T-helper 1 cell treated with Interleukin-12 subunit alpha and Interleukin-12 subunit beta and Interleukin-4 antibody, amounts not matched to agents 30 ng/mL and 1 ng/mL, for 36 hours (primary cell): Measurements from ENCODE around the gene SLC17A3. TPM values are rescaled to one million over a fixed set of nuclear protein-coding genes. Genes with fewer than 3 reads are reported as not detected.

Experiments
- intact Hi-C: fragments of 100-400 bp; cut with micrococcal nuclease; formaldehyde crosslinking; loops from one replicate; pipeline ENCODE4 v1.15.1; 2024
- total RNA-seq: library from RNA; stranded (reverse); gene quantifications from 2 replicates; pipeline ENCODE4 v1.2.3, GENCODE V29; 2022

Gene SLC17A3
- total RNA-seq, 1 donor from 2014 or later: 0.59 TPM

DNA sequence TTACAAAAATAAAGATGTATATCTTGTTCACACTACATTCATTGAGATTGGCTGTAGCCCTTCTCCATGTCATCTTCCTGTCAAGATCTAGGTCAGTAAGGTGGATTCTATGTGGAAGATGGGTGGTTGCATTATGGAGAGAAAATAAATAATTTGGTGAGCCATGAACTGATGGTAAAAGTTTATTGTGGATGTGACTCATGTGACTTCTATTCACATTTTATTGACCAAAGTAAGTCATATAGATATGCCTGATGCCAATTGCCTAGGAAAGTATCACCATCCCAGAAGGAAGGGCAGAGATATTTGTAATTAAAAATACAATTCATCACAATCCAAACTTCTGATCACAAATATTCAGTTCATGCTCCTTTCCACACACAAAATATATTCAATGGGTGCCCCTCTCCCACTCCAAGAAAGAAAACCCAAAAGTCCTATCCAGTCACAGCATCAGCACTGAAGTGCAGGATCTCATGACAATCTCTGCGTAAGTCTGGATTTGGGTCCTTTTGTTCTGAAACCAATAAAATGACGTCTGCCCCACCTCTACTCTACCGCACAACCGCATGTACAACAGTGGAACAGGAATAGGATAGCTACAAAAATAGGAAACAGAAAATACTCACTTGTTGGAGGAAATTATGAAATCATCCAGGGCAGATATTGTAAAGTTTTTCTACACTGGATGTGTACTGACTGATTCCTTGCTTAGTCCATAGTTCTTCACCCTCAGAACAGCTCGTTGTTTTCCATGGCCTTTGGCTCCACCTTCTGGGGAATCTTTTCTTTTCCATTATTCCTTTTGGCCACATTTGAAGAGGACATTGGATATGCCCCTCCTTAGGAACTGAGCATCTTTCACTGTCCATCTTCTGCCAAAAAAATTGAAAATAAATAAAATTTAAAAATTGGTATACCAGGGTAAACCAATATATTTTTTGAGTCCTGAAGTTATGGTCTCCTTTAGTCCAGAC is 16.1 kb upstream of the SLC17A3 start:
- intact Hi-C loops: loop anchor here (1.0 kb wide), 1 partner anchor 170 kb away; no protein-coding TSS in a partner anchor

DNA sequence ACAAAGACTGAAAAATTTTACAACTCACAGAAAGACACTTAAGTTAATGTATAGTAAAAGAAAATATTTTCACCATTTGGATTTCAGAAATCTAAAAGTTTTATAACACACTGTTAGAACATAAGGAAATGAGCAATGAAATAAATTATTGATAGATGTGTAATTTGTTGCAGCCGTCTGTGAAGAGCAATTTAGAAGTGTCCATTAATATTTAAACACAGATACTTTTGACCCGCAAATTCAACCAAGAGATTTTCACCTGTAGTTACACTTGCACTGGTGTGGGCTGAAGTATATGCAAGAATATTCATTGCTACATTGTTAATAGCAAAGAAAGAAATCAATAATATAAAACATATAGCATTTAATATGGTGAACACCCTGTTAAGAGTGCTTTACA is 14.6 kb upstream of the SLC17A3 start:
- intact Hi-C loops: no loop called here

GRCh38 chr6:25886066-25886465 is 12.0 kb upstream of the SLC17A3 start:
- intact Hi-C loops: no loop called here

DNA sequence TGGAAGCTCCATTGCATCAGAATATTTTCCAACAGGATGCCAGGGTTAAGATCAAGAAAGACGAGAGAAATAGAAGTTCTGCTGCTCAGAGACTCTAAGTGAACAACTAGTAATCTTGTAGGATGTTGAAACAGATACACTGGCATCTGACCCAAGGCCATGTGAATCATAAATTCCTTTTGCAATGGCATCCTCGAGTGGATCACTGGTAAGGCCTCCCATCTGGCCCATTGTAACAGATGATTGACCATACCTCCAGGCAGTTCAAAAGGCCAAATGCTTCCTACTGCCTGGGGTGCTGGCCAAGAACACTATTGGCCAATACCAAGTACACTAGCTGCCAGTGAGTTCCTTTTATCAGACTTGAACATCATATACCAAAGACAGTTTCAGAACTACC is 9.9 kb upstream of the SLC17A3 start:
- intact Hi-C loops: loop anchor here (2.0 to 5.0 kb wide), 3 partner anchors 58 to 163 kb away; no protein-coding TSS in a partner anchor

DNA sequence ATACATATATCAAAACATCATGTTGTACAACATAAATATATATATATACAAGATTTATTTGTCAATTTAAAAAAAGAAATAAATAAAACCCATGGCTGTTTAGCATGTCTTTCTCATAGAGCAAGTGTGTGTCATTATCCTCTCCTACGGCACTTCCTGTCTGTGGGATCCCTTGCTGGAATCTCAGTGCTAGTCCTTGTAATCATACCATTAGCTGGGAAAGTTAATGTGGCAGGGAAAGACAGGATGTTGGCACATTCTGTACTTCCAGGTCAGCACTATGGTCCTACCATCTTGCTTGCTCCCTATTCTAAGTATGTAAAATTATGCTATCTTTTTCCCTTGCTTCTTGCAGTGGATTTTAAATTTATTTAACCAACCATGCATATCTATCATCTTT is 9.5 kb upstream of the SLC17A3 start:
- intact Hi-C loops: loop anchor here (2.0 to 5.0 kb wide), 3 partner anchors 59 to 163 kb away; no protein-coding TSS in a partner anchor

GRCh38 chr6:25882051-25882496 is 8.0 kb upstream of the SLC17A3 start:
- intact Hi-C loops: loop anchor here (1.0 to 5.0 kb wide), 4 partner anchors 60 to 161 kb away; no protein-coding TSS in a partner anchor

DNA sequence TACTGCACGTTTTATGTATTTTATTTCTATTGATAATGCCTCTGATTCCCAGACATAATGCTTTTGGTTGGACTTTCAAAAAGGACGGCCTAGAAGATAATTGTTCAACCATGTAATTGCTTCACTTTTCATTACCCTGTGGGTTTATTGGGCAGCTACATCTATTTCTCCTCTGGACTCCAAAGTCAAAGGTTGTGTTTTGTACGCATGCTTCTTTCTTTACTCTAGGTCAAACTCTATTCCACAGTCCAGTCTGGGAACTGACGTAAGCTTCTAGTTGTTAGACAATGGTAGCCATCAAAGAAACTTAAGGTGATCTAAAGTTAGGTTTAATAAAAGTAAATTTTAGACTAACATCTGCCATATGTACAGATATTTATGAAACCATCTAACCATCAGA is 6.6 kb upstream of the SLC17A3 start:
- intact Hi-C loops: loop anchor here (5.0 kb wide), 2 partner anchors 62 to 112 kb away; no protein-coding TSS in a partner anchor

GRCh38 chr6:25878721-25879322 is 4.8 kb upstream of the SLC17A3 start:
- intact Hi-C loops: loop anchor here (5.0 kb wide), 1 partner anchor 742 kb away; no protein-coding TSS in a partner anchor

GRCh38 chr6:25875926-25876602 is 2.0 kb upstream of the SLC17A3 start:
- intact Hi-C loops: loop anchor here (5.0 kb wide), 1 partner anchor 739 kb away; no protein-coding TSS in a partner anchor

DNA sequence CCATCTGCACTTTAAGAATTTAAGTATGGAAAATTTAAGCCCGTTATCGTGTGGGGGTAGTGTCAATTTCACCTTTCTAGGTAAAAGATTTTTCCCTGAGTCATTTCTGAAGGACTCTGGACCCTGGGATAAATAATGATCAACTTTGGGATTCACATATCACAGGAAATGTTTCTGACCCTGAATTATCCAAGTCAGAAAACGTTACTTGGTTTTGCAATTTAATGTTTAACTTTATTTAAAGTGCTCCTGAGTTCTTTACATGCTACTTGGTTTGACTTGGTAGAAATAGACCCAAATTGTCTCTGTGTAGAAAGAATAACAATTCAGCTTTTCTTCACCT is 1.5 kb upstream of the SLC17A3 start:
- intact Hi-C loops: loop anchor here (5.0 kb wide), 1 partner anchor 738 kb away; no protein-coding TSS in a partner anchor

DNA sequence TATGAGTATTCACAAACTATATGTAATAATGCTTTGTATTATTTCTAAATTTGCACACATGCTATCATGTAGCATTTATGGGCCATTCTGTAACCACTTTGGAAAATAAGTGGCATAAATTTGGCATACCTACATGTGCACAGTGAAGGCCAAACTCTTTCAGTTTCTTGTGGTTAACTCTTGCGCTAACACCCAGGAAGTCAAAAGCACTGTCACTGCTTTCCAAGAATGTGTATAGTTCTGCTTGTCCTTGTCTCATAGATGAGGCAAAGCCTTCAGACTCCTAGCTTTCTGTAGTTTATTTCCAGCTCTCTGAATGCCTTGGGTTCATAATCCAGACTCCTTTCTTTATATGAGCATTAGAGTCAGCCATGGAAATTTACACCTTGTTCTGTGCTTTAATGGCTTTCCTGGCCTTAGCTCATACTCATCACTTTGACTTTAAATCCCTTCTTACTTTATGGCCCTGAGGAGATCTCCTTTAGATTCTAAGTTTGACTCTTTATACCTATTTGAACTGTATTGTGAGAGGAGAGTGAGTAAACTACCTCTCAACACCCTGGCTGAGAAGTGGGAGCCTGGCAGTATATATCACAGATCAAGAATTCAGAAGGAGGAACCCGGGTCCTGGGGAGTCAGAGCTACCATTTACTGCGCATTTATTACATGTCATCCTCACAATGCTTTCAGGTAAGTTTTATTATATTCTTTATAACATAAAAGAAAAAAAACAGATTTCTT is 949 bp upstream of the SLC17A3 start:
- intact Hi-C loops: loop anchor here (5.0 kb wide), 1 partner anchor 738 kb away; no protein-coding TSS in a partner anchor

DNA sequence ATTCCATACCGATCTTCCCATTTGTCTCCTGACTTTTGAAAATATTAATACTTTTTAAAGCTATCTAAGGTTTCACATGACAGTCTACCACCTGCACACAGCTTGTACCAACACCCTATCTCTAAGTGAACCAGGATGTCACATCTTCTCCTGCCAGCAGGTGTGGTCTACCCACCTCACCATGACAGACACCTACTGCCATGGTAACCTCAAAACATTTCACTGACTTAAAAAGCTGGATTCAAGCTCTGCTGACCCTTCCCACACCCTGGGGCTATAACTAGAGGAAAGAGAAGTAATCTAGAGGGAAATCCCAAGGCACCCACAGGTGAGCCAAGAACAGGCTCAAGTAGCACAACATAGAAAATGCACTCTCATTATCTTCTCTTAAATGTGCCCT is 1.2 kb downstream of the SLC17A3 start:
- intact Hi-C loops: no loop called here

DNA sequence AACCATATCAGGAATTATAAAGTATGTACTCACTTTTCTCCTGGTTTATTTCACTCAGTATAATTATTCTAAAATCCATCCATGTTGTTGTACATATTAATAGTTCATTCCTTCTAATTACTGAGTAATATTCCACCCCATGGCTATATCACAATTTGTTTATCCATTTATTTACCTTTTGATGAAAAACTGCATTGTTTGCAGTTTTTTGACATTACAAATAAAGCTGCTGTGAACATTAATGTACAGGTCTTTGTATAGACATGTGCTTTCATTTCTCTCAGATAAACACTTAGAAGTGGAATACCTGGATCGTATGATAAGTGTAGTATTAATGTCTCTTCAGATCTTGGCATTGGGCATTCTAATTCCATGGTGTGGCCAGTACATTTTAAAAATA is 4.2 kb downstream of the SLC17A3 start:
- intact Hi-C loops: no loop called here

- intact Hi-C loops: no loop called here
Measured at GRCh38 chr6:25868436-25869183, 5.4 kb downstream of the SLC17A3 start.

DNA sequence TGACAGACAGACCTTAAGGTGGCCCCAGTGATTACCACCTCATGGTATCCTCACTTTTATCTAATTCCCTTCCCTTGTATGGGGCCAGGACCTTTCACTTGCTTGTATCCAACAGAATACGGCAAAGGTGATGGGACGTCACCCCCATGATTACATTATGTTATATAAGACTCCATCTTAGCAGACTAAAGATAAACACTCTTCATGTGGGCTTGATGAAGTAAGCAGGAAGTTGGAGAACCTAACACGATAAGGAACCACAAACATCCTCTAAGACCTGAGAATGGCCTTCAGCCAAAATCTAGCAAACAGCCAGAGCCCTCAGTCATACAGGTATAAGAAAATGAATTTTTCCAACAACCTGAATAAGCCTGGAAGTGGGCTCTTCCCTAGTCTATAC is 8.0 kb downstream of the SLC17A3 start:
- intact Hi-C loops: no loop called here

GRCh38 chr6:25863360-25863759 is 10.7 kb downstream of the SLC17A3 start:
- intact Hi-C loops: no loop called here

GRCh38 chr6:25862199-25862598 is 11.8 kb downstream of the SLC17A3 start:
- intact Hi-C loops: no loop called here

DNA sequence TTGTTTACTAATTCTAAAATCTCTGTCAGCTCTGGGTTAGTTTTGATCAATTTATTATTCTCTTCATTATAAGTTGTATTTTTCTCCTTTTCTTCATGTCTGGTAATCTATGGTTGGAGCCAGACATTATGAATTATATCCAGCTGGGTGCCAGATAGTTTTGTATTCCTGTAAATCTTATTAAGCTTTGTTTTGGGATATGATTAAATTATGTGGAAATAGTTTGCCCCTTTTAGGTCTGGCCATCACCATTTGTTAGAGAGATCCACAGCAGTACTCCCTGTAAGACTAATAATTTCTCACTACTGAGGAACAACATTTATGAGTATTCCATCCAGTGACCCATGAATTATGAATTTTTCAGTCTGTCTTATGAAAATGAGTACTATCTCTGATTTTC is 21.3 kb downstream of the SLC17A3 start:
- intact Hi-C loops: loop anchor here (1.0 kb wide), 1 partner anchor 13 kb away; no protein-coding TSS in a partner anchor

DNA sequence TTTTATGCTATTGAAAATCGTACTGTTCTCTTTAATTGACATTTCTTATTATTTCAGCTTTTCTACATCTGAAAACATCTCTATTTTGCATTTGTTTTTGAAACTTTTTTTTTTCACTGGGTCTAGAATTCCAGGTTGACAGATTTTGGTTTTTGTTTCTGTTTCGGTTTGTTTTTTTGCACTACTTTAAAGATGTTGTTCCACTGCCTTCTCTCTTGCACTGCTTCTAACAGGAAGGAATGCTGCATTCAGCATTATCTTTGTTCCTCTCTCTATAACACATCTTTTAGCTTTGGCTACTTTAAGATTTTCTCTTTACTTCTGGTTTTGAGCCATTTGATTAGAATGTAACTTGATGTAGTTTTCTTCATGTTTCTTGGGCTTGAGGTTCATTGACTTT is 22.1 kb downstream of the SLC17A3 start:
- intact Hi-C loops: loop anchor here (1.0 kb wide), 1 partner anchor 13 kb away; no protein-coding TSS in a partner anchor

- intact Hi-C loops: no loop called here
Measured at GRCh38 chr6:25844518-25844917, 29.5 kb downstream of the SLC17A3 start.
